ENCODE results near the gene FCMR.

Gene FCMR

GRCh38 chr1:206953626-206954025 is 31.9 kb upstream of the FCMR start:
- TF ChIP-seq CTCF (IDR thresholded peaks at IDR 0.05; ENCODE audit: low read depth, low read length, poor library complexity, severe bottlenecking) (no peak), EZH2phosphoT487 (IDR thresholded peaks at IDR 0.05; ENCODE audit: borderline replicate concordance, low read length) (no peak)
- H3K79me2 ChIP-seq (ENCODE audit: control insufficient read depth, low read length) = no peaks in the 10 kb centered on the region
- H3K27ac ChIP-seq (ENCODE audit: low read depth, low read length) = no peak overlapping the region
- H3F3A ChIP-seq (ENCODE audit: control insufficient read depth, insufficient read depth) = no peaks in the 10 kb centered on the region
- no peak overlapping the region for H3K4me2 ChIP-seq (ENCODE audit: low read length)
- no peaks in the 10 kb centered on the region for H3K4me1 ChIP-seq (ENCODE audit: control insufficient read depth, low read length)
- no peaks in the 10 kb centered on the region for H4K20me1 ChIP-seq (ENCODE audit: control insufficient read depth, insufficient read depth, low read depth, low read length)
- peaks cover 25% of the 10 kb centered on the region for H3K27me3 ChIP-seq (ENCODE audit: control insufficient read depth, low read length)
- no peaks in the 10 kb centered on the region for H3K36me3 ChIP-seq (ENCODE audit: control insufficient read depth, low read length)
- H3K9me3 ChIP-seq (ENCODE audit: control insufficient read depth, insufficient read depth, low read length) = no peaks in the 10 kb centered on the region; the same call in 1 of the 2 replicates
- H3K4me3 ChIP-seq (ENCODE audit: low read length) = no peak overlapping the region
- no peaks in the 10 kb centered on the region for H3K9me2 ChIP-seq (replicated peaks; ENCODE audit: control insufficient read depth, low read length)

GRCh38 chr1:206953126-206953525 is 31.4 kb upstream of the FCMR start:
- no peaks in the 10 kb centered on the region for H4K20me1 ChIP-seq (ENCODE audit: control insufficient read depth, insufficient read depth, low read depth, low read length)
- H3K4me2 ChIP-seq (ENCODE audit: low read length) = no peak overlapping the region
- TF ChIP-seq EZH2phosphoT487 (IDR thresholded peaks at IDR 0.05; ENCODE audit: borderline replicate concordance, low read length) (no peak), CTCF (IDR thresholded peaks at IDR 0.05; ENCODE audit: low read depth, low read length, poor library complexity, severe bottlenecking) (no peak)
- H3K9me2 ChIP-seq (replicated peaks; ENCODE audit: control insufficient read depth, low read length) = no peaks in the 10 kb centered on the region
- H3K27ac ChIP-seq (ENCODE audit: low read depth, low read length) = no peak overlapping the region
- H3K36me3 ChIP-seq (ENCODE audit: control insufficient read depth, low read length) = no peaks in the 10 kb centered on the region
- no peaks in the 10 kb centered on the region for H3F3A ChIP-seq (ENCODE audit: control insufficient read depth, insufficient read depth)
- no peaks in the 10 kb centered on the region; the same call in 1 of the 2 replicates for H3K9me3 ChIP-seq (ENCODE audit: control insufficient read depth, insufficient read depth, low read length)
- no peaks in the 10 kb centered on the region for H3K4me1 ChIP-seq (ENCODE audit: control insufficient read depth, low read length)
- peaks cover 25% of the 10 kb centered on the region for H3K27me3 ChIP-seq (ENCODE audit: control insufficient read depth, low read length)
- no peak overlapping the region for H3K4me3 ChIP-seq (ENCODE audit: low read length)
- H3K79me2 ChIP-seq (ENCODE audit: control insufficient read depth, low read length) = no peaks in the 10 kb centered on the region

DNA sequence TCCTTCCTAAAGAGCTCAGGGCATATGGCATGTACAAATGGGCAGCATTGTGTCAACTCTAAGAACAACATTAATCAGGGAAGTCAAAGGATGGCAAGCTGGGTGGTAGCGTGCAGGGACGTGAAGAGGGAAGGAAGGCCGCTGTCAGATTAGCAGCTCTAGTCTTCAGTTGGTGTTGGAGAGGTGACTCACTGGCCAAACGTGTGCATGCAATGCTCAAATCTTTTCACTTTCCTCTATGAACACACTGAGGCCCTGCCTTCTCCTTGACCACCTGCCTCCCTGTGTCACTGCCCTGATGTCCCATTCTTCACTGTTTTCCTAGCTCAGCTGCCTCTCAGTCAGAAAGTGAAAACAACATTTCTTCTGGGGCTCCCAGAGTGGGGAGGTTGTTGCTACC is 30.4 kb upstream of the FCMR start:
- H3K4me1 ChIP-seq (ENCODE audit: control insufficient read depth, low read length) = no peaks in the 10 kb centered on the region
- H3K79me2 ChIP-seq (ENCODE audit: control insufficient read depth, low read length) = no peaks in the 10 kb centered on the region
- TF ChIP-seq EZH2phosphoT487 (IDR thresholded peaks at IDR 0.05; ENCODE audit: borderline replicate concordance, low read length) (no peak), CTCF (IDR thresholded peaks at IDR 0.05; ENCODE audit: low read depth, low read length, poor library complexity, severe bottlenecking) (no peak)
- H3K36me3 ChIP-seq (ENCODE audit: control insufficient read depth, low read length) = no peaks in the 10 kb centered on the region
- no peaks in the 10 kb centered on the region for H4K20me1 ChIP-seq (ENCODE audit: control insufficient read depth, insufficient read depth, low read depth, low read length)
- no peaks in the 10 kb centered on the region; the same call in 1 of the 2 replicates for H3K9me3 ChIP-seq (ENCODE audit: control insufficient read depth, insufficient read depth, low read length)
- H3K4me2 ChIP-seq (ENCODE audit: low read length) = no peak overlapping the region
- H3K27me3 ChIP-seq (ENCODE audit: control insufficient read depth, low read length) = peaks cover 25% of the 10 kb centered on the region
- no peak overlapping the region for H3K4me3 ChIP-seq (ENCODE audit: low read length)
- H3F3A ChIP-seq (ENCODE audit: control insufficient read depth, insufficient read depth) = no peaks in the 10 kb centered on the region
- H3K9me2 ChIP-seq (replicated peaks; ENCODE audit: control insufficient read depth, low read length) = no peaks in the 10 kb centered on the region
- H3K27ac ChIP-seq (ENCODE audit: low read depth, low read length) = no peak overlapping the region

All from DOHH2 (cell line).